Measurements from ENCODE around the gene ZSCAN25. TPM values are rescaled to one million over a fixed set of nuclear protein-coding genes. Genes with fewer than 3 reads are reported as not detected.
"Not testable (repeated sequence)": the region's sequence is repeated elsewhere in the genome, so short reads cannot be mapped to it uniquely, and the experiment has no call there.

Gene ZSCAN25
- 10 to 100 TPM; 23.2 to 34.1 (median 30.2) TPM for total RNA-seq

- Histone ChIP-seq H3K4me1 (peaks cover 0 to 24% (median 9%) of the 10 kb centered on the region in 4 donors), H3K36me3 (peaks cover 3 to 37% (median 4%) of the 10 kb centered on the region in 3 donors), H3K27ac (peak within 1 kb of the TSS; percentile 40 to 85 (median 84)), H3K4me3 (peak within 1 kb of the TSS; percentile 68 to 97 (median 90)), H3K9me3 (no peaks in the 10 kb centered on the region), H3K27me3 (no peaks in the 10 kb centered on the region)
- peak; percentile 45 to 79 for DNase-seq (ENCODE audit: low spot score in 2 of 2)
- WGBS, 2 donors = 1% methylated on average over 37 to 49 of the region's 60 CpGs
- TF ChIP-seq EP300 (IDR thresholded peaks at IDR 0.05) (peak; percentile 72 to 83), POLR2A (IDR thresholded peaks at IDR 0.05) (no peak)
- TF ChIP-seq, protein P1, sequence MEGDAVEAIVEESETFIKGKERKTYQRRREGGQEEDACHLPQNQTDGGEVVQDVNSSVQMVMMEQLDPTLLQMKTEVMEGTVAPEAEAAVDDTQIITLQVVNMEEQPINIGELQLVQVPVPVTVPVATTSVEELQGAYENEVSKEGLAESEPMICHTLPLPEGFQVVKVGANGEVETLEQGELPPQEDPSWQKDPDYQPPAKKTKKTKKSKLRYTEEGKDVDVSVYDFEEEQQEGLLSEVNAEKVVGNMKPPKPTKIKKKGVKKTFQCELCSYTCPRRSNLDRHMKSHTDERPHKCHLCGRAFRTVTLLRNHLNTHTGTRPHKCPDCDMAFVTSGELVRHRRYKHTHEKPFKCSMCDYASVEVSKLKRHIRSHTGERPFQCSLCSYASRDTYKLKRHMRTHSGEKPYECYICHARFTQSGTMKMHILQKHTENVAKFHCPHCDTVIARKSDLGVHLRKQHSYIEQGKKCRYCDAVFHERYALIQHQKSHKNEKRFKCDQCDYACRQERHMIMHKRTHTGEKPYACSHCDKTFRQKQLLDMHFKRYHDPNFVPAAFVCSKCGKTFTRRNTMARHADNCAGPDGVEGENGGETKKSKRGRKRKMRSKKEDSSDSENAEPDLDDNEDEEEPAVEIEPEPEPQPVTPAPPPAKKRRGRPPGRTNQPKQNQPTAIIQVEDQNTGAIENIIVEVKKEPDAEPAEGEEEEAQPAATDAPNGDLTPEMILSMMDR (IDR thresholded peaks at IDR 0.05) = peak in 1 of 5 experiments; percentile 19
These were observed at the start of gene ZSCAN25 for GRCh38 chr7:99616359-99617191. ZSCAN25 (plus strand) TSS chr7:99616946; CDS start chr7:99619607, 2,661 bp downstream.

- peaks cover 3 to 83% (median 3%) of the 10 kb centered on the region in 3 donors for H3K36me3 ChIP-seq
- 92 to 98% methylated on average over 7 of the region's 7 CpGs for WGBS, 2 donors
- not testable (repeated sequence) for H3K27ac ChIP-seq; H3K27me3 ChIP-seq; H3K9me3 ChIP-seq; H3K4me3 ChIP-seq; DNase-seq (ENCODE audit: low spot score in 2 of 2); H3K4me1 ChIP-seq
These were observed 48.0 kb upstream of the ZSCAN25 start for GRCh38 chr7:99568770-99569169.

DNA sequence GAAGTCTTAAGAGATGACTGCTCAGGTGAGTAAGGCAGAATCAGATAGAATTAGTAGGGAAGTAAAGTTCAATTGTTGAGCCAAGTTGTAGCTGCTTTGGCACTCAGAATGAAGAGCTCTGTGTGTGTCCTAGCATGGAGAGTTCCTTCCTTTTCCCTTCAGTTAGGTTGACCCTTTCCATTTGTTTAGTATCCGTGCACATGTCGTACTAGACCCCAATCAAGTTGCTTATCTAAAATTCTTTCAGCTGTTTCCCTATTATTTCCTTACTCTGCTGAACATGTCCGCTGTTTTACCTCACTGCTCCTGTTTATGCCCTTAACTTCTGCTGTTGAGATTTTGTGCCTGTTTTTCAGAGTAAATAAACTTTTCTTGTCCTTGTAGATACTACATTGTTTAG lies 45.0 kb upstream of the ZSCAN25 start:
- 94 to 95% methylated on average over 3 of the region's 3 CpGs for WGBS, 2 donors
- Histone ChIP-seq H3K27ac (no peak overlapping the region), H3K36me3 (peaks cover 0 to 66% (median 0%) of the 10 kb centered on the region in 3 donors), H3K9me3 (no peaks in the 10 kb centered on the region), H3K4me3 (no peak overlapping the region), H3K27me3 (no peaks in the 10 kb centered on the region), H3K4me1 (no peaks in the 10 kb centered on the region)
- TF ChIP-seq POLR2A (IDR thresholded peaks at IDR 0.05) (no peak), EP300 (IDR thresholded peaks at IDR 0.05) (no peak)
- TF ChIP-seq, protein P1 (IDR thresholded peaks at IDR 0.05) = no peak
- no peak for DNase-seq (ENCODE audit: low spot score in 2 of 2)

GRCh38 chr7:99573257-99573656 lies 43.5 kb upstream of the ZSCAN25 start:
- 69 to 75% methylated on average over 1 of the region's 1 CpG for WGBS, 2 donors
- no peak overlapping the region for H3K27ac ChIP-seq
- no peaks in the 10 kb centered on the region for H3K4me1 ChIP-seq
- H3K36me3 ChIP-seq = peaks cover 0 to 61% (median 0%) of the 10 kb centered on the region in 3 donors
- H3K27me3 ChIP-seq = no peaks in the 10 kb centered on the region
- no peaks in the 10 kb centered on the region for H3K9me3 ChIP-seq
- no peak overlapping the region for H3K4me3 ChIP-seq
- DNase-seq (ENCODE audit: low spot score in 2 of 2) = no peak
- no peak for TF ChIP-seq EP300 (IDR thresholded peaks at IDR 0.05)

- TF ChIP-seq EP300 (IDR thresholded peaks at IDR 0.05) = no peak
- no peak for TF ChIP-seq POLR2A (IDR thresholded peaks at IDR 0.05)
- TF ChIP-seq, protein P1 (IDR thresholded peaks at IDR 0.05) = no peak
- H3K4me1 ChIP-seq = peaks cover 0 to 20% (median 0%) of the 10 kb centered on the region in 4 donors
- WGBS, 2 donors = 64 to 74% methylated on average over 3 of the region's 3 CpGs
- H3K9me3 ChIP-seq = no peaks in the 10 kb centered on the region
- DNase-seq (ENCODE audit: low spot score in 2 of 2) = no peak
- peaks cover 0 to 38% (median 0%) of the 10 kb centered on the region in 3 donors for H3K36me3 ChIP-seq
- H3K27me3 ChIP-seq = no peaks in the 10 kb centered on the region
- no peak overlapping the region for H3K27ac ChIP-seq
- no peak overlapping the region for H3K4me3 ChIP-seq
These were observed 40.5 kb upstream of the ZSCAN25 start for GRCh38 chr7:99576251-99576650.

- no peaks in the 10 kb centered on the region for H3K27me3 ChIP-seq
- no peak for DNase-seq (ENCODE audit: low spot score in 2 of 2)
- peaks cover 0 to 9% (median 0%) of the 10 kb centered on the region in 3 donors for H3K36me3 ChIP-seq
- H3K4me3 ChIP-seq = peak overlapping the region; percentile 45 to 73 (median 68)
- peak overlapping the region in 1 of 4 donors; percentile 72 for H3K27ac ChIP-seq
- H3K4me1 ChIP-seq = peaks cover 0 to 20% (median 0%) of the 10 kb centered on the region in 4 donors
- WGBS, 2 donors = 37% methylated on average over 10 of the region's 10 CpGs
- H3K9me3 ChIP-seq = no peaks in the 10 kb centered on the region
- TF ChIP-seq, protein P1 (IDR thresholded peaks at IDR 0.05) = no peak
These were observed 37.3 kb upstream of the ZSCAN25 start for GRCh38 chr7:99579281-99579955.
